A673 (cell line): ENCODE measurements around the gene KCND2.

Experiments used
- EZH2 ChIP-seq: fragments of 200-600 bp; sonication (generic); IDR thresholded peaks from 2 replicates; pipeline ENCODE4 v1.6.1; 2017; ENCODE audit warnings: borderline replicate concordance, low read depth, mild to moderate bottlenecking, mixed read lengths, antibody characterized with exemption, low read length; ENCODE audit not compliant: poor library complexity, severe bottlenecking
- TF ChIP-seq, protein P1 (sequence below): fragments of 300-800, 200-600 bp; sonication (generic); conservative IDR thresholded peaks from 2 replicates; pipeline ENCODE4 v1.5.1; 2017; ENCODE audit warnings: low read depth, mild to moderate bottlenecking, antibody characterized with exemption, low read length, moderate library complexity, mixed read lengths

DNA sequence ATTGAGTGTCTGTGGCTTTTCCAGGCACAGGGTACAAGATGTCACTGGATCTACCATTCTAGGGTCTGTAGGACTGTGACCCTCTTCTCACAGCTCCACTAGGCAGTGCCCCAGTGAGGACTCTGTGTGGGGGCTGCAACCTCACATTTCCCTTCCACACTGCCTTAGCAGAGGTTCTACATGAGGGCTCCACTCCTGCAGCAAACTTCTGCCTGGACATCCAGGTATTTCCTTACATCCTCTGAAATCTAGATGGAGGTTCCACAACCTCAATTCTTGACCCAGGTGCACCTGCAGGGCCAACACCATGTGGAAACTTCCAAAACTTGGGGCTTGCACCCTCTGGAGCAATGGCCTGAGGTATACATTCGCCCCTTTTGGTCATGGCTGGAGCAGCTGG, 183.7 kb downstream of the KCND2 start:
- TF ChIP-seq, protein P1, sequence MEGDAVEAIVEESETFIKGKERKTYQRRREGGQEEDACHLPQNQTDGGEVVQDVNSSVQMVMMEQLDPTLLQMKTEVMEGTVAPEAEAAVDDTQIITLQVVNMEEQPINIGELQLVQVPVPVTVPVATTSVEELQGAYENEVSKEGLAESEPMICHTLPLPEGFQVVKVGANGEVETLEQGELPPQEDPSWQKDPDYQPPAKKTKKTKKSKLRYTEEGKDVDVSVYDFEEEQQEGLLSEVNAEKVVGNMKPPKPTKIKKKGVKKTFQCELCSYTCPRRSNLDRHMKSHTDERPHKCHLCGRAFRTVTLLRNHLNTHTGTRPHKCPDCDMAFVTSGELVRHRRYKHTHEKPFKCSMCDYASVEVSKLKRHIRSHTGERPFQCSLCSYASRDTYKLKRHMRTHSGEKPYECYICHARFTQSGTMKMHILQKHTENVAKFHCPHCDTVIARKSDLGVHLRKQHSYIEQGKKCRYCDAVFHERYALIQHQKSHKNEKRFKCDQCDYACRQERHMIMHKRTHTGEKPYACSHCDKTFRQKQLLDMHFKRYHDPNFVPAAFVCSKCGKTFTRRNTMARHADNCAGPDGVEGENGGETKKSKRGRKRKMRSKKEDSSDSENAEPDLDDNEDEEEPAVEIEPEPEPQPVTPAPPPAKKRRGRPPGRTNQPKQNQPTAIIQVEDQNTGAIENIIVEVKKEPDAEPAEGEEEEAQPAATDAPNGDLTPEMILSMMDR: no peak
- TF ChIP-seq EZH2: no peak
